GM13976 (cell line): ENCODE results near the gene ABCB1.

Experiments used
- DNase-seq: peaks from one replicate; pipeline ENCODE4 v3.0.0; 2012; ENCODE audit warnings: low spot score
- CTCF ChIP-seq: IDR thresholded peaks from 2 replicates; pipeline ENCODE4 v1.5.1; 2012; ENCODE audit warnings: borderline replicate concordance, mild to moderate bottlenecking; ENCODE audit not compliant: insufficient read depth; ENCODE audit errors: extremely low read depth, missing control alignments, control extremely low read depth
- in situ Hi-C: fragments of 300-500 bp; cut with MboI; formaldehyde crosslinking; loops from one replicate; pipeline ENCODE4 v1.12.0; 2022; ENCODE audit warnings: low sequenced_read_pairs, mixed read lengths, inconsistent platforms; ENCODE audit not compliant: unreplicated experiment

Gene ABCB1

GRCh38 chr7:87505122-87505521 lies 95.6 kb downstream of the ABCB1 start:
- TF ChIP-seq CTCF = no peak
- in situ Hi-C loops = loop anchor here (10.0 kb wide), 1 partner anchor 380 kb away; no protein-coding TSS in a partner anchor
- no peak for DNase-seq

- TF ChIP-seq CTCF = no peak
- DNase-seq = no peak
- in situ Hi-C loops = no loop called here
These were observed 101.2 kb downstream of the ABCB1 start for GRCh38 chr7:87499494-87499893.

DNA sequence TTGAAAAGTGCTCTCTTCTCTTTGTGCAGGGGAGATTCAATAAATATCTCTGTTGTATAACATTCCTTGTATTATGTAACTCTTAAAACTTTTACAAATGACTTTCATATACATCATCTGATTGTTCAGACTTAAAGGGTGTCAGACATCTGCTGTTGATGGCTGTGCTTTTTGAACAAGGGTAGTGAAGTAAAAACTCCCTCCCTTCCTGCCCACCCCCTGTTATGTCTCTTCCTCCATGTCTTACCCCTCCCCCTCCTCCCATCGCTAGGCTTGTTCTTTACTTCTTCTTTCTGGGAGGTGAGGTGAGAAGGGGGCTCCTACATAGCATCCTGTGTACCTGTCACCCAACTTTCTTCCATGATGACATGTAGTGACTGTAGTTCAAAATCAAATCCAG lies 101.8 kb downstream of the ABCB1 start:
- TF ChIP-seq CTCF = no peak
- DNase-seq = no peak
- in situ Hi-C loops = no loop called here

DNA sequence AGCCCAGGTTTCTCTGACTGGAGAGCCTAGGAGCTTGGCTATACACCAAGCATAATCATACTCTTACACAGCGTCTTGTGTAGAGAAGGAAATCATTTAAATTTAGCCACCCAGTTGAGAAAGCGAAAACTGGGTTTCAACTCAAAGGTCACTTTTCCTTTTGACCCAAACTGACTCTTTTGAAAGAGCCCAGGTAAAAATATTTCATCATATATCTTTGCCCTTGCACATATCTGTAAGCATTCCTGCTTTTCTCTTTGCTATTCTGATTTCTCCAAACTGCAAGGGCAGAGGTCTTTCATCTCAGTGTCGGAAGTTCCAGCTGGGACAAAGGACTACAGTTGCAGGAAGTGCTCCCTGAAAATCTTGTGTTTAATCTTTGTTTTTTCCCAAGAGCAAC lies 103.2 kb downstream of the ABCB1 start:
- DNase-seq = no peak
- no peak for TF ChIP-seq CTCF
- in situ Hi-C loops = no loop called here

- no peak for DNase-seq
- in situ Hi-C loops = no loop called here
- TF ChIP-seq CTCF = no peak
These were observed 105.3 kb downstream of the ABCB1 start for GRCh38 chr7:87495366-87495765.

GRCh38 chr7:87494454-87494853 lies 106.2 kb downstream of the ABCB1 start:
- in situ Hi-C loops = no loop called here
- no peak for TF ChIP-seq CTCF
- no peak for DNase-seq

GRCh38 chr7:87483131-87483530 lies 117.6 kb downstream of the ABCB1 start:
- no peak for TF ChIP-seq CTCF
- no peak for DNase-seq
- in situ Hi-C loops = no loop called here
